GM19351 (cell line): ENCODE results near the gene MPV17L2.

Experiments used
- ATAC-seq: cut with Tn5 transposase; IDR thresholded peaks from one replicate; pipeline ENCODE4 v1.9.1; 2021; ENCODE audit warnings: mild to moderate bottlenecking, moderate library complexity; ENCODE audit not compliant: unreplicated experiment

The MPV17L2 gene

GRCh38 chr19:18214779-18215433 lies 21.9 kb downstream of the MPV17L2 start:
- ATAC-seq: no peak

- ATAC-seq: no peak
These were observed 23.8 kb downstream of the MPV17L2 start for GRCh38 chr19:18216789-18217188.

- ATAC-seq: no peak
These were observed 25.1 kb downstream of the MPV17L2 start for GRCh38 chr19:18218159-18218558.

- no peak for ATAC-seq
These were observed 25.6 kb downstream of the MPV17L2 start for GRCh38 chr19:18218600-18218999.

- ATAC-seq: no peak
These were observed 27.1 kb downstream of the MPV17L2 start for GRCh38 chr19:18219911-18220631.

- no peak for ATAC-seq
These were observed 27.7 kb downstream of the MPV17L2 start for GRCh38 chr19:18220632-18221275.

- ATAC-seq: no peak
These were observed 29.1 kb downstream of the MPV17L2 start for GRCh38 chr19:18221815-18222725.

- peak; percentile 5 for ATAC-seq
These were observed 31.0 kb downstream of the MPV17L2 start for GRCh38 chr19:18223860-18224524.

- ATAC-seq: peak; percentile 95
These were observed 31.7 kb downstream of the MPV17L2 start for GRCh38 chr19:18224525-18225354.

GRCh38 chr19:18225355-18225701 lies 32.3 kb downstream of the MPV17L2 start:
- no peak for ATAC-seq

- no peak for ATAC-seq
These were observed 32.9 kb downstream of the MPV17L2 start, which contains the start of gene PDE4C for GRCh38 chr19:18225702-18226468. Gene PDE4C, minus strand, starts transcription at chr19:18226438. Its CDS starts 23 bp downstream, at chr19:18226415.

GRCh38 chr19:18226956-18227780 lies 34.1 kb downstream of the MPV17L2 start:
- ATAC-seq: no peak

- no peak for ATAC-seq
These were observed 34.8 kb downstream of the MPV17L2 start for GRCh38 chr19:18227781-18228271.

GRCh38 chr19:18229474-18229873 lies 36.5 kb downstream of the MPV17L2 start:
- ATAC-seq: no peak

- no peak for ATAC-seq
These were observed 36.9 kb downstream of the MPV17L2 start for GRCh38 chr19:18229915-18230314.

GRCh38 chr19:18230941-18231734 lies 38.1 kb downstream of the MPV17L2 start:
- ATAC-seq: no peak

- ATAC-seq: no peak
These were observed 38.8 kb downstream of the MPV17L2 start for GRCh38 chr19:18231775-18232174.
